T-helper 2 cell treated with Interferon-gamma antibody and Interleukin-4, amounts not matched to agents 5 μg/mL and 100 μg/mL, for 36 hours (primary cell): ENCODE measurements around the gene AOPEP.

ENCODE experiments used
- DNase-seq: peaks from one replicate; pipeline ENCODE4 v3.0.0; 2021; ENCODE audit warnings: low spot score
- H3K27ac Mint-ChIP-seq: one replicate; pipeline ENCODE4 v1.8.0; 2021; ENCODE audit warnings: mild to moderate bottlenecking, mixed read lengths
- H3K27me3 Mint-ChIP-seq: one replicate; pipeline ENCODE4 v1.8.0; 2021; ENCODE audit warnings: low read depth, mixed read lengths
- H3K36me3 Mint-ChIP-seq: one replicate; pipeline ENCODE4 v1.8.0; 2021; ENCODE audit warnings: low read depth, mixed read lengths
- H3K4me1 Mint-ChIP-seq: one replicate; pipeline ENCODE4 v1.8.0; 2021; ENCODE audit warnings: low read depth, mixed read lengths
- H3K4me3 Mint-ChIP-seq: one replicate; pipeline ENCODE4 v1.8.0; 2022; ENCODE audit warnings: mild to moderate bottlenecking, moderate library complexity, mixed read lengths
- H3K9me3 Mint-ChIP-seq: one replicate; pipeline ENCODE4 v1.8.0; 2021; ENCODE audit warnings: mixed read lengths

The AOPEP gene

DNA sequence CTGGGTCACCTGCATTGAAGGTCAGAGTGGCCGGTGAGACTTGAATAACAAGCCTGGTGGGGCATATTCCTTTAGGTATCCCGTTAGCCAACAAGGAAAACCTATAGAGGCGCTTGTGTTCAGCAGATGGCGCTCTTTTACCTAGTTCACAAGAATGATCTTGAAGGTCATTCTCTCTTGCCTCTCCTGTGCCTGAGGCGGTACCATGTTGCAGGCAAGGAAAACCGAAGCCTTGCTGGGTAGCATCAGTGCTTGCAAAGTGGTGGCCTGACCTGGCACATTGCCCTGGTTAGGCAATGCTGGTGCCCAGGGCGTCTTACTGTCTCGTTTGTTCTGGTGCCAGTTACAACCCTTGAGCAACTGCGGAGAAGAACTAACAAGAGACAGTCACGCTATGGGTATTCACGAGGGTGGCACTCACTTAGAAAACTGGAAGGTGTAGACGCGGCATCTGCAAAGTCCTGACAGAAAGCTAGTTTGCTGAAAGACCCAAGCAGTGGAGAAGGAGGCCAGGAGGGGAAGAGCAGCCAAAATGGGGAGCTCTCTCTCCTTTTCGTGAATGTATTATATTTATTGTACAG is 56.7 kb downstream of the AOPEP start:
- Mint-ChIP-seq H3K9me3 (no peaks in the 10 kb centered on the region), H3K4me3 (no peak overlapping the region), H3K27ac (no peak overlapping the region), H3K4me1 (peaks cover 1% of the 10 kb centered on the region), H3K27me3 (peaks cover 3% of the 10 kb centered on the region), H3K36me3 (no peaks in the 10 kb centered on the region)
- no peak for DNase-seq

GRCh38 chr9:94783928-94784327 is 57.4 kb downstream of the AOPEP start:
- DNase-seq: no peak
- Mint-ChIP-seq H3K27me3 (peaks cover 3% of the 10 kb centered on the region), H3K4me1 (peaks cover 1% of the 10 kb centered on the region), H3K9me3 (no peaks in the 10 kb centered on the region), H3K4me3 (no peak overlapping the region), H3K36me3 (no peaks in the 10 kb centered on the region), H3K27ac (no peak overlapping the region)

DNA sequence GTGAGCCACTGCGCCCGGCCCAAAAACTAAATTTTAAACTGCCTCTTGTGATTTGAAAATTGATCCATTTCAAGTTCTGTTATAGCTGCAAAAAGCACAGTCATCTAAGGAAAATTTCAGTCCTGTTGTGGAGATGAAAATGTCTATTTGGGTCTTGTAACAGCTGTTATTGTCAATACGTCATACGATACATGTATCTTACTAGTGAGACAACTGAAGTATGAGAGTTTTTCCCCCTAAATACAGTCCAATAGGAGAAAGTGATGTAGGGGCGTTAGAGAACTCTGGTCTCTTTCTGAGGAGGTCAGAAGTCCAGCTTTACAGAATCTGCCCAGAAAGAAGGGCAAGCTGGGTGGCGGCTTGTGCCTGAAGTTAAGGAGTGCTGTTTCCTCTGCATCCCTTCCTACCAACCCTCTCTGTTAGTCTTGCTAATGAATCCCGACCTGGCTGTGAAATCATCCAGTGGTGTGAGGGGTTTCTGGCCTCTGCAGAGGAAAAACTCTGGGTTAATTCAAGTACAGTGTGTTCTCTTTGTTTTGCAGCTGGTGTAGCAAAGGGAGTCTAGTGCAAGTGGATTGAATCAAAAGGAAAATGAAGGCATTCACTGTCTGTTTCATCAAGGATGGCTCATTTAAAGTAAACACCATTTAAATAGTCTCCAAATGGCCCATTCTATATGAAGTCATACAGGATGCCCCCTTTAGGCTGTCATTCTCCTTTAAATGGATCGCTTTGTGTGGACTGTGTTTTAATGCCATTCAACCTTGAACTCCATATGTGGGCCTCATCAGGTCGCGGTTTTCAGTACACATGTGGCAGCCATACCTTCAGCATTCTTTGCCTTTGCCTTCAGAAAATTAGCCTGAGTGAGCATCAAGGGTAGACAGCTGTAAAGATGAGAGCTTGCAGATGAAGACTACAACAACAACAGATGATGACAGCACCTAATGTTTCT is 59.0 kb downstream of the AOPEP start:
- no peaks in the 10 kb centered on the region for H3K36me3 Mint-ChIP-seq
- H3K27ac Mint-ChIP-seq: no peak overlapping the region
- peaks cover 1% of the 10 kb centered on the region for H3K4me1 Mint-ChIP-seq
- peaks cover 3% of the 10 kb centered on the region for H3K27me3 Mint-ChIP-seq
- no peak overlapping the region for H3K4me3 Mint-ChIP-seq
- DNase-seq: no peak
- H3K9me3 Mint-ChIP-seq: no peaks in the 10 kb centered on the region

- H3K27me3 Mint-ChIP-seq: peaks cover 3% of the 10 kb centered on the region
- H3K4me1 Mint-ChIP-seq: peaks cover 1% of the 10 kb centered on the region
- no peaks in the 10 kb centered on the region for H3K36me3 Mint-ChIP-seq
- no peak overlapping the region for H3K27ac Mint-ChIP-seq
- DNase-seq: no peak
- H3K4me3 Mint-ChIP-seq: no peak overlapping the region
- H3K9me3 Mint-ChIP-seq: no peaks in the 10 kb centered on the region
Measured at GRCh38 chr9:94786586-94786985, 60.1 kb downstream of the AOPEP start.

- Mint-ChIP-seq H3K36me3 (no peaks in the 10 kb centered on the region), H3K9me3 (no peaks in the 10 kb centered on the region), H3K27me3 (peaks cover 3% of the 10 kb centered on the region), H3K4me3 (no peak overlapping the region), H3K27ac (no peak overlapping the region), H3K4me1 (peaks cover 1% of the 10 kb centered on the region)
- no peak for DNase-seq
Measured at GRCh38 chr9:94787266-94787665, 60.8 kb downstream of the AOPEP start.

- Mint-ChIP-seq H3K36me3 (peaks cover 8% of the 10 kb centered on the region), H3K27me3 (no peaks in the 10 kb centered on the region), H3K27ac (no peak overlapping the region), H3K4me1 (peaks cover 1% of the 10 kb centered on the region), H3K4me3 (no peak overlapping the region), H3K9me3 (no peaks in the 10 kb centered on the region)
- DNase-seq: no peak
Measured at GRCh38 chr9:94788570-94789105, 62.1 kb downstream of the AOPEP start.

DNA sequence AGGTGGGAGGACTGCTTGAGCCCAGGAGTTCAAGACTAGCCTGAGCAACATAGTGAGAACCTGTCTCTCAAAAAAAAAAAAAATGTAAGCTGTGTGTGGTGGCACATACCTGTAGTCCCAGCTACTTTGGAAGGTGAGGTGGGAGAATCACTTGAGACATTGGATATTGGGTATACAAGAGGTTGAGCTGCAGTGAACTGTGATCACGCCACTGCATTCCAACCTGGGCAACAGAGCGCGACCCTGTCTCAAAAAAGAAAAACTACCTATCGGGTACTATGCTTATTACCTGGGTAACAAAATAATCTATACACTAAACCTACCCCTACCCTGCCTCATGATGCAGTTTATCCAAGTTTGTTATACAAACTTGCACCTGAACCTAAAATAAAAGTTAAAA is 64.9 kb downstream of the AOPEP start:
- no peak for DNase-seq
- Mint-ChIP-seq H3K36me3 (peaks cover 21% of the 10 kb centered on the region), H3K4me1 (peaks cover 4% of the 10 kb centered on the region), H3K27me3 (no peaks in the 10 kb centered on the region), H3K27ac (no peak overlapping the region), H3K4me3 (no peak overlapping the region), H3K9me3 (no peaks in the 10 kb centered on the region)

DNA sequence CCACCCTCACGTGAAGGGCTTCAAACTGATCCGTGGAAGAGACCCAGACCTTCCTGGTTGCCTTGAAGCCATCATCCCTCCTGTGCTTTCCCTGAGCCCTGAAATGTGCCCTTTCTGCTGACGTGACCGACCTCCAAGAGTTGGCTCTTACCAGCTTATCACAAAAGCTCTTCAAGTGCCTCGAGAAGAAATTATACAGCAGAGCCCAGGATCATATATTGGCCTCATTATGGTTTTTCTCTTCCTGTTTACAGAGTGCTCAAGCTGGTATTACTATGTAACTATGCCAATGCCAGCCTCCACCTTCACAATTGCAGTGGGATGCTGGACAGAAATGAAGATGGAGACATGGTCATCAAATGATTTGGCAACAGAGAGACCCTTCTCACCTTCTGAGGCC is 66.0 kb downstream of the AOPEP start:
- no peaks in the 10 kb centered on the region for H3K9me3 Mint-ChIP-seq
- peaks cover 21% of the 10 kb centered on the region for H3K36me3 Mint-ChIP-seq
- H3K4me3 Mint-ChIP-seq: no peak overlapping the region
- no peak overlapping the region for H3K27ac Mint-ChIP-seq
- H3K27me3 Mint-ChIP-seq: no peaks in the 10 kb centered on the region
- H3K4me1 Mint-ChIP-seq: peaks cover 3% of the 10 kb centered on the region
- no peak for DNase-seq

GRCh38 chr9:94794476-94795167 is 68.1 kb downstream of the AOPEP start:
- H3K27ac Mint-ChIP-seq: no peak overlapping the region
- DNase-seq: no peak
- no peaks in the 10 kb centered on the region for H3K9me3 Mint-ChIP-seq
- no peak overlapping the region for H3K4me3 Mint-ChIP-seq
- peaks cover 3% of the 10 kb centered on the region for H3K4me1 Mint-ChIP-seq
- H3K27me3 Mint-ChIP-seq: no peaks in the 10 kb centered on the region
- H3K36me3 Mint-ChIP-seq: peaks cover 21% of the 10 kb centered on the region

- peaks cover 3% of the 10 kb centered on the region for H3K4me1 Mint-ChIP-seq
- no peaks in the 10 kb centered on the region for H3K27me3 Mint-ChIP-seq
- no peaks in the 10 kb centered on the region for H3K9me3 Mint-ChIP-seq
- DNase-seq: no peak
- H3K36me3 Mint-ChIP-seq: peaks cover 22% of the 10 kb centered on the region
- no peak overlapping the region for H3K4me3 Mint-ChIP-seq
- H3K27ac Mint-ChIP-seq: no peak overlapping the region
Measured at GRCh38 chr9:94796687-94797086, 70.2 kb downstream of the AOPEP start.

- DNase-seq: no peak
- Mint-ChIP-seq H3K4me3 (no peak overlapping the region), H3K27ac (no peak overlapping the region), H3K36me3 (peaks cover 20% of the 10 kb centered on the region), H3K27me3 (no peaks in the 10 kb centered on the region), H3K4me1 (peaks cover 13% of the 10 kb centered on the region), H3K9me3 (no peaks in the 10 kb centered on the region)
Measured at GRCh38 chr9:94798201-94798600, 71.7 kb downstream of the AOPEP start.

GRCh38 chr9:94798708-94799107 is 72.2 kb downstream of the AOPEP start:
- no peak overlapping the region for H3K27ac Mint-ChIP-seq
- H3K4me3 Mint-ChIP-seq: no peak overlapping the region
- DNase-seq: no peak
- no peaks in the 10 kb centered on the region for H3K9me3 Mint-ChIP-seq
- H3K27me3 Mint-ChIP-seq: no peaks in the 10 kb centered on the region
- peaks cover 17% of the 10 kb centered on the region for H3K4me1 Mint-ChIP-seq
- peaks cover 16% of the 10 kb centered on the region for H3K36me3 Mint-ChIP-seq

- H3K36me3 Mint-ChIP-seq: peaks cover 7% of the 10 kb centered on the region
- no peak overlapping the region for H3K27ac Mint-ChIP-seq
- no peaks in the 10 kb centered on the region for H3K9me3 Mint-ChIP-seq
- DNase-seq: no peak
- no peaks in the 10 kb centered on the region for H3K27me3 Mint-ChIP-seq
- no peak overlapping the region for H3K4me3 Mint-ChIP-seq
- H3K4me1 Mint-ChIP-seq: peaks cover 18% of the 10 kb centered on the region
Measured at GRCh38 chr9:94799578-94800264, 73.2 kb downstream of the AOPEP start.
